AG10803 (cell line): ENCODE data around the gene GOLGA6L7.
"Not testable (repeated sequence)": the region's sequence is repeated elsewhere in the genome, so short reads cannot be mapped to it uniquely, and the experiment has no call there.

ENCODE experiments used
- DNase-seq: peaks from one replicate; pipeline ENCODE4 v3.0.0; 2010; ENCODE audit warnings: low read depth
- H3K4me3 ChIP-seq: 2 replicates; pipeline ENCODE4 v1.5.1; 2011; ENCODE audit warnings: mild to moderate bottlenecking, low read length, control low read depth
- CTCF ChIP-seq: conservative IDR thresholded peaks from 2 replicates; pipeline ENCODE4 v1.5.1; 2011; ENCODE audit warnings: mild to moderate bottlenecking, low read length, control low read depth, inconsistent platforms

The GOLGA6L7 gene

GRCh38 chr15:28873585-28874190 lies 25.2 kb upstream of the GOLGA6L7 start:
- no peak for DNase-seq
- no peak for TF ChIP-seq CTCF

GRCh38 chr15:28873006-28873405 lies 24.6 kb upstream of the GOLGA6L7 start:
- DNase-seq: no peak
- H3K4me3 ChIP-seq: no peak overlapping the region
- no peak for TF ChIP-seq CTCF

More at GRCh38 chr15:28873585-28874190, 25.2 kb upstream of the GOLGA6L7 start:
- H3K4me3 ChIP-seq: no peak overlapping the region

- TF ChIP-seq CTCF: no peak
- H3K4me3 ChIP-seq: no peak overlapping the region
- DNase-seq: no peak
These were observed 22.7 kb upstream of the GOLGA6L7 start for GRCh38 chr15:28871168-28871567.

GRCh38 chr15:28868744-28869345 lies 20.4 kb upstream of the GOLGA6L7 start:
- H3K4me3 ChIP-seq: no peak overlapping the region
- TF ChIP-seq CTCF: no peak
- DNase-seq: no peak

GRCh38 chr15:28861589-28862293 lies 13.3 kb upstream of the GOLGA6L7 start:
- DNase-seq, H3K4me3 ChIP-seq: not testable (repeated sequence)

GRCh38 chr15:28861031-28861534 lies 12.6 kb upstream of the GOLGA6L7 start:
- DNase-seq: no peak
- no peak for TF ChIP-seq CTCF
- H3K4me3 ChIP-seq: no peak overlapping the region

- H3K4me3 ChIP-seq, DNase-seq: not testable (repeated sequence)
These were observed 6.1 kb upstream of the GOLGA6L7 start for GRCh38 chr15:28854578-28854977.

- not testable (repeated sequence) for H3K4me3 ChIP-seq, DNase-seq
These were observed 5.2 kb upstream of the GOLGA6L7 start for GRCh38 chr15:28853654-28854053.

GRCh38 chr15:28849766-28850165 lies 1.3 kb upstream of the GOLGA6L7 start:
- not testable (repeated sequence) for DNase-seq, H3K4me3 ChIP-seq

- not testable (repeated sequence) for H3K4me3 ChIP-seq, DNase-seq
These were observed 827 bp upstream of the GOLGA6L7 start for GRCh38 chr15:28849271-28849670.

GRCh38 chr15:28847959-28848358 lies 485 bp downstream of the GOLGA6L7 start:
- H3K4me3 ChIP-seq, DNase-seq: not testable (repeated sequence)

GRCh38 chr15:28847247-28847646 lies 1.2 kb downstream of the GOLGA6L7 start:
- H3K4me3 ChIP-seq, DNase-seq: not testable (repeated sequence)

GRCh38 chr15:28844147-28844546 lies 4.3 kb downstream of the GOLGA6L7 start:
- H3K4me3 ChIP-seq, DNase-seq: not testable (repeated sequence)
